HepG2 (cell line): ENCODE measurements around the gene IWS1. TPM values are rescaled to one million over a fixed set of nuclear protein-coding genes. Genes with fewer than 3 reads are reported as not detected.

ENCODE experiments used
- CREB1 ChIP-seq, 2 experiments: fragments of 450-650 bp in 1 of 2; IDR thresholded peaks; 2 replicates each; pipeline ENCODE4 v1.6.1; 2016 to 2017; ENCODE audit warnings: control low read depth in 1 of 2, mild to moderate bottlenecking in 1 of 2, missing compliant biosample characterization in 1 of 2, missing genetic modification characterization in 1 of 2
- FOXM1 ChIP-seq: sonication (generic); formaldehyde crosslinking; IDR thresholded peaks from 2 replicates; pipeline ENCODE4 v1.5.0; 2020; ENCODE audit warnings: missing genetic modification reagents
- GPBP1L1 ChIP-seq: sonication (generic); formaldehyde crosslinking; IDR thresholded peaks from 2 replicates; pipeline ENCODE4 v1.5.0; 2020; ENCODE audit warnings: mild to moderate bottlenecking, missing genetic modification reagents
- KIAA2018 ChIP-seq: sonication (generic); formaldehyde crosslinking; IDR thresholded peaks from 2 replicates; pipeline ENCODE4 v1.5.0; 2020; ENCODE audit warnings: mild to moderate bottlenecking, missing genetic modification reagents, borderline replicate concordance
- NAIF1 ChIP-seq: sonication (generic); formaldehyde crosslinking; IDR thresholded peaks from 2 replicates; pipeline ENCODE4 v1.5.0; 2020; ENCODE audit warnings: mild to moderate bottlenecking, missing genetic modification reagents, borderline replicate concordance
- TRIM22 ChIP-seq: fragments of 450-650 bp; IDR thresholded peaks from 2 replicates; pipeline ENCODE4 v1.6.1; 2017
- ZGPAT ChIP-seq: IDR thresholded peaks from 2 replicates; pipeline ENCODE4 v1.6.1; 2016; ENCODE audit warnings: mild to moderate bottlenecking
- ZHX1 ChIP-seq: sonication (generic); formaldehyde crosslinking; IDR thresholded peaks from 2 replicates; pipeline ENCODE4 v1.8.1; 2022; ENCODE audit warnings: low read depth, mild to moderate bottlenecking, missing genetic modification reagents
- ZNF10 ChIP-seq: sonication (generic); formaldehyde crosslinking; IDR thresholded peaks from 2 replicates; pipeline ENCODE4 v1.4.0; 2020; ENCODE audit warnings: mild to moderate bottlenecking, low read depth, missing genetic modification reagents, borderline replicate concordance
- ZNF740 ChIP-seq: sonication (generic); formaldehyde crosslinking; IDR thresholded peaks from 2 replicates; pipeline ENCODE4 v1.4.0; 2020; ENCODE audit warnings: missing genetic modification reagents
- polyA plus RNA-seq, 8 experiments: library from polyadenylated mRNA; depleted of rRNA in 3 of 8; stranded (reverse) in 7 of 8; unstranded in 1 of 8; fragments of >200 nt; fragmentation: Illumina TruSeq in 4 of 8; extraction: Trizol in 4 of 8; gene quantifications; 2 replicates each; pipeline versions ENCODE4 v1.2.1 to v1.2.3, GENCODE V29; 2011 to 2016; ENCODE audit warnings: low read depth in 4 of 8, missing spikeins in 1 of 8, mixed read lengths in 1 of 8; ENCODE audit not compliant: insufficient read depth in 1 of 8
- total RNA-seq, 5 experiments: library from RNA; depleted of rRNA; stranded (reverse); fragments of >200 nt; fragmentation: Illumina TruSeq; extraction: Trizol; gene quantifications; 2 replicates each; pipeline ENCODE4 v1.2.3, GENCODE V29; 2016; ENCODE audit warnings: low read depth in 1 of 5

IWS1 gene
- total and polyA plus RNA-seq, 2 of the 13 experiments (the other 11 are each of a cell fraction or from before 2014, with no cell fraction given): 28.9 to 62.3 TPM

GRCh38 chr2:127479219-127479825 is 47.0 kb downstream of the IWS1 start (continued):
- TF ChIP-seq ZGPAT (CRISPR knock-in tag): no peak
- no peak for TF ChIP-seq ZNF10
- no peak for TF ChIP-seq NAIF1
- no peak for TF ChIP-seq KIAA2018 (CRISPR knock-in tag)
- no peak for TF ChIP-seq FOXM1 (CRISPR knock-in tag)
- no peak for TF ChIP-seq CREB1 (IDR thresholded peaks at IDR 0.05)
- TF ChIP-seq CREB1 (CRISPR knock-in tag; IDR thresholded peaks at IDR 0.05): 0 out of 2 replicates have a peak, but pooled peaks have one; percentile 15
- TF ChIP-seq GPBP1L1 (CRISPR knock-in tag): no peak
- no peak for TF ChIP-seq ZHX1 (CRISPR knock-in tag)
- no peak for TF ChIP-seq ZNF740
- no peak for TF ChIP-seq TRIM22
